Endothelial cell of umbilical vein (primary cell): ENCODE results near the gene ELOB. TPM values are rescaled to one million over a fixed set of nuclear protein-coding genes. Genes with fewer than 3 reads are reported as not detected.

Experiments
- BruUV-seq: library from RNA; stranded (reverse); fragments of 400-500 nt; replicated peaks from 2 replicates; lab custom pipeline; 2021; lab: Mats Ljungman, UMichigan
- CTCF ChIA-PET: fragments of 300-600, 350-600 bp; sonication (Branson Sonifier 250); formaldehyde crosslinking; loops from one replicate; lab custom pipeline; 2021; ENCODE audit warnings: antibody characterized with exemption, inconsistent platforms; lab: Charles Lee
- POLR2A ChIA-PET: fragments of 300-600, 350-600 bp; sonication (Branson Sonifier 250); formaldehyde crosslinking; loops from one replicate; lab custom pipeline; 2021; ENCODE audit warnings: antibody characterized with exemption, inconsistent platforms; lab: Charles Lee
- DNase-seq: peaks from one replicate; pipeline ENCODE4 v3.0.0-alpha.2; 2011; ENCODE audit warnings: low read depth, low spot score
- FAIRE-seq: peaks from 2 replicates; lab custom pipeline; 2011; peaks lifted over from hg19 to GRCh38; lab: Jason Lieb, UNC
- H2AFZ ChIP-seq: 2 replicates; pipeline ENCODE4 v1.6.0; 2012; ENCODE audit warnings: low read depth, low read length, control low read depth, inconsistent platforms
- H3K27ac ChIP-seq: 2 replicates; pipeline ENCODE4 v1.5.1; 2011; ENCODE audit warnings: low read depth, mild to moderate bottlenecking, control low read depth, low read length, moderate library complexity; ENCODE audit not compliant: insufficient read depth
- H3K27me3 ChIP-seq, 2 experiments: 2 replicates each; pipeline versions ENCODE4 v1.6.0 to v1.6.1; 2011; ENCODE audit warnings: low read length in 2 of 2, mixed read lengths in 1 of 2; ENCODE audit not compliant: control insufficient read depth in 2 of 2, insufficient read depth in 2 of 2
- H3K36me3 ChIP-seq, 2 experiments: 2 replicates in 1 of 2; 3 replicates in 1 of 2; pipeline ENCODE4 v1.5.1; 2011; ENCODE audit warnings: low read length in 2 of 2, mild to moderate bottlenecking in 1 of 2, moderate library complexity in 1 of 2; ENCODE audit not compliant: control insufficient read depth in 2 of 2, insufficient read depth in 2 of 2; ENCODE audit errors: extremely low read depth in 1 of 2
- H3K4me1 ChIP-seq: 3 replicates; pipeline ENCODE4 v1.5.1; 2011; ENCODE audit warnings: mild to moderate bottlenecking, low read length; ENCODE audit not compliant: control insufficient read depth, insufficient read depth; ENCODE audit errors: extremely low read depth
- H3K4me2 ChIP-seq: 2 replicates; pipeline ENCODE4 v1.6.1; 2011; ENCODE audit warnings: low read length, control low read depth, mixed read lengths; ENCODE audit not compliant: insufficient read depth
- H3K4me3 ChIP-seq, 3 experiments: fragments of 200-600 bp in 1 of 3; sonication (generic), shearing (Covaris generic) in 1 of 3; replicated peaks in 1 of 3; 2 replicates each; pipeline ENCODE4 v1.5.1; 2011 to 2016; ENCODE audit warnings: control low read depth in 3 of 3, low read length in 3 of 3, mild to moderate bottlenecking in 2 of 3, inconsistent platforms in 1 of 3, low read depth in 1 of 3, moderate library complexity in 1 of 3; ENCODE audit not compliant: insufficient read depth in 1 of 3
- H3K79me2 ChIP-seq: 2 replicates; pipeline ENCODE4 v1.6.0; 2012; ENCODE audit warnings: low read length, inconsistent platforms; ENCODE audit not compliant: control insufficient read depth, insufficient read depth
- H3K9ac ChIP-seq: replicated peaks from 2 replicates; pipeline ENCODE3; 2011; ENCODE audit warnings: low read length, control low read depth; ENCODE audit not compliant: insufficient read depth; ENCODE audit errors: extremely low read depth
- H3K9me1 ChIP-seq: replicated peaks from 3 replicates; pipeline ENCODE4 v1.6.0; 2011; ENCODE audit warnings: mild to moderate bottlenecking, low read length; ENCODE audit not compliant: control insufficient read depth, insufficient read depth; ENCODE audit errors: extremely low read depth
- H3K9me3 ChIP-seq: replicated peaks from 2 replicates; pipeline ENCODE4 v1.5.1; 2012; ENCODE audit warnings: low read length, inconsistent platforms; ENCODE audit not compliant: control insufficient read depth, insufficient read depth
- H4K20me1 ChIP-seq: replicated peaks from 2 replicates; pipeline ENCODE3; 2011; ENCODE audit warnings: mild to moderate bottlenecking, low read length; ENCODE audit not compliant: control insufficient read depth, insufficient read depth; ENCODE audit errors: extremely low read depth
- EZH2 ChIP-seq: IDR thresholded peaks from 2 replicates; pipeline ENCODE4 v1.6.1; 2012; ENCODE audit warnings: borderline replicate concordance, low read depth, mild to moderate bottlenecking, moderate library complexity, low read length, inconsistent platforms; ENCODE audit not compliant: severe bottlenecking
- MYC ChIP-seq: IDR thresholded peaks from one replicate; pipeline ENCODE4 v1.6.1; 2011; ENCODE audit warnings: mild to moderate bottlenecking, low read depth, low read length
- POLR2AphosphoS5 ChIP-seq: IDR thresholded peaks from 2 replicates; pipeline ENCODE4 v1.6.1; 2012; ENCODE audit warnings: low read depth, mild to moderate bottlenecking, control low read depth, low read length, moderate library complexity; ENCODE audit not compliant: insufficient read depth
- dilution Hi-C: fragments of 300-500 bp; cut with MboI; formaldehyde crosslinking; loops from one replicate; pipeline ENCODE4 v1.15.0; 2019; ENCODE audit warnings: low sequenced_read_pairs; ENCODE audit not compliant: extremely low pct_ligation_motif_present
- intact Hi-C: fragments of 100-400 bp; cut with micrococcal nuclease; formaldehyde crosslinking; loops from one replicate; pipeline ENCODE4 v1.10.0; 2022
- polyA plus RNA-seq, 4 experiments: library from polyadenylated mRNA; depleted of rRNA in 3 of 4; stranded (reverse) in 3 of 4; unstranded in 1 of 4; fragments of >200 nt; gene quantifications; 2 replicates each; pipeline versions ENCODE4 v1.2.1 to v1.2.3, GENCODE V29; 2011 to 2012; ENCODE audit warnings: missing spikeins in 1 of 4
- total RNA-seq: library from RNA; stranded (reverse); gene quantifications from 2 replicates; pipeline ENCODE4 v1.2.3, GENCODE V29; 2021
- TF ChIP-seq, protein P1 (sequence below), 2 donors: IDR thresholded peaks; 1 replicate in 1 of 2; 2 replicates in 1 of 2; pipeline ENCODE4 v1.5.1; 2011; ENCODE audit warnings: low read length in 2 of 2, mild to moderate bottlenecking in 2 of 2, moderate library complexity in 2 of 2, control low read depth in 1 of 2, inconsistent platforms in 1 of 2, low read depth in 1 of 2; ENCODE audit not compliant: insufficient read depth in 1 of 2; ENCODE audit errors: extremely low read depth in 1 of 2

Gene ELOB
- total and polyA plus RNA-seq, 2 donors (not counting 3 experiments of a cell fraction or from before 2014, with no cell fraction given), result 251 to 848 TPM

DNA sequence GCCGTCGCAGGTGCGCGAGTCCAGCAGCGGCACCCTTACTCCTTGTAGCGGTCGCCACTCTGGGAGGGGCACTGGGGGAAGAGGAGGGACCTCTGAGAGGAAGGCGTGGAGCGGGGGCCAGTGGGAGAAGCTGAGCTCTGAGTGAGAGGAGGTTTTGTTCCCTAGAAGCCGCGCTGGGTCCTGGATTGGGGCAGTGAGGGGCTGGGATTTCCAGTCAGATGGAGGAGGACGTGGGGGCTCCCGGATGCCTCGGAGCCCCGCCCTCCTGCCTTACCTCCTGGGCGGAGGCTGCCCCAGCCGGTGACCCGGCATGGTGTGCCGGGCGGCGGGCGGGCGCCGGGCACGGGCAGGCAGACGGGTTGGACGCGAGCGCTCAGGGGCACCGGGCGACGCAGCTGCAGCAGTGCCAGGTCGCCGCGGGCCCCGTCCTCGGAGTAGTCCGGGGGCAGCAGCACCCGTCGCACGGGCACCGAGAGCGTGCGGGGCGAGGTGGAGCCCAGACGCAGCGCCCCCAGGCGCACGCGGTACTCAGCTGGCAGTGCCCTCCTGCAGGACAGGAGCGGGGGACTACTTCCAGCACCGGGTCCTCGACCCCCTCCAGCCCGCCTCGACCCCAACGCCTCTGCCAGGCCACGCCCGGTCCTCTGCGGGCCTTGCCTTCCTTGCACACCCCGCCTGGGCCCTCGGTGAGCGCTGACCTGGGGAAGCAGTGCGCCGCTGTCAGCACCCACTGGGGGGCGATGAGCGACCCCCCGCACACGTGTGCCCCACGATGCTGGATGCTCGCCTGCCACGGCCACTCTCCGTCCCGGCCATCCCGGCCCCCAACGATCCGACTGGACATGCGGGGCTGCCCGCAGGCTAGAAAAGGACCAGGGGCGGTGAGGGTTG is 8.3 kb upstream of the ELOB start:
- Histone ChIP-seq H3K4me2 (peak overlapping the region; percentile 1), H3K9me1 (no peaks in the 10 kb centered on the region), H3K27me3 (peaks cover 10 to 18% of the 10 kb centered on the region in 2 experiments), H3K4me1 (no peaks in the 10 kb centered on the region), H3K79me2 (no peaks in the 10 kb centered on the region), H3K36me3 (no peaks in the 10 kb centered on the region), H3K9me3 (no peaks in the 10 kb centered on the region), H3K27ac (no peak overlapping the region), H3K9ac (no peak overlapping the region), H2AFZ (peak overlapping the region; percentile 53), H3K4me3 (no peak overlapping the region), H4K20me1 (no peaks in the 10 kb centered on the region)
- TF ChIP-seq, protein P1, sequence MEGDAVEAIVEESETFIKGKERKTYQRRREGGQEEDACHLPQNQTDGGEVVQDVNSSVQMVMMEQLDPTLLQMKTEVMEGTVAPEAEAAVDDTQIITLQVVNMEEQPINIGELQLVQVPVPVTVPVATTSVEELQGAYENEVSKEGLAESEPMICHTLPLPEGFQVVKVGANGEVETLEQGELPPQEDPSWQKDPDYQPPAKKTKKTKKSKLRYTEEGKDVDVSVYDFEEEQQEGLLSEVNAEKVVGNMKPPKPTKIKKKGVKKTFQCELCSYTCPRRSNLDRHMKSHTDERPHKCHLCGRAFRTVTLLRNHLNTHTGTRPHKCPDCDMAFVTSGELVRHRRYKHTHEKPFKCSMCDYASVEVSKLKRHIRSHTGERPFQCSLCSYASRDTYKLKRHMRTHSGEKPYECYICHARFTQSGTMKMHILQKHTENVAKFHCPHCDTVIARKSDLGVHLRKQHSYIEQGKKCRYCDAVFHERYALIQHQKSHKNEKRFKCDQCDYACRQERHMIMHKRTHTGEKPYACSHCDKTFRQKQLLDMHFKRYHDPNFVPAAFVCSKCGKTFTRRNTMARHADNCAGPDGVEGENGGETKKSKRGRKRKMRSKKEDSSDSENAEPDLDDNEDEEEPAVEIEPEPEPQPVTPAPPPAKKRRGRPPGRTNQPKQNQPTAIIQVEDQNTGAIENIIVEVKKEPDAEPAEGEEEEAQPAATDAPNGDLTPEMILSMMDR (IDR thresholded peaks at IDR 0.05; ENCODE audit: extremely low read depth in 1 of 2, insufficient read depth in 1 of 2, low read depth in 1 of 2, low read length in 2 of 2), result peak in 1 of 2 donors; percentile 4
- TF ChIP-seq MYC (no peak), POLR2AphosphoS5 (no peak), EZH2 (peak; percentile 81)
- dilution Hi-C loops, result no loop called here
- no peak for FAIRE-seq
- ChIA-PET CTCF (interaction anchor here (1.0 kb wide), 1 partner anchor 142 kb away, joined by 4 read pairs; no protein-coding TSS in a partner anchor), POLR2A (no interaction called here)
- DNase-seq, result no peak
- intact Hi-C loops, result no loop called here
- no TSS peak for BruUV-seq
